Prostate gland (tissue), 2 donors: ENCODE measurements around the gene MAMLD1.

Experiments used
- POLR2A ChIP-seq: fragments of 450-650 bp; IDR thresholded peaks from one replicate; pipeline ENCODE4 v1.6.1; 2016; ENCODE audit warnings: antibody characterized with exemption, mild to moderate bottlenecking
- POLR2AphosphoS5 ChIP-seq: sonication (generic); formaldehyde crosslinking; IDR thresholded peaks from one replicate; pipeline ENCODE4 v1.6.1; 2017; ENCODE audit warnings: antibody characterized with exemption
- TF ChIP-seq, protein P1 (sequence below), 4 experiments: fragments of 200-600 bp in 2 of 4; fragments of 450-650 bp in 2 of 4; sonication (generic) in 2 of 4; IDR thresholded peaks; 1 replicate in 3 of 4; 2 replicates in 1 of 4; pipeline ENCODE4 v1.5.1; 2016 to 2019; ENCODE audit warnings: antibody characterized with exemption in 4 of 4, mild to moderate bottlenecking in 2 of 4, moderate library complexity in 2 of 4

DNA sequence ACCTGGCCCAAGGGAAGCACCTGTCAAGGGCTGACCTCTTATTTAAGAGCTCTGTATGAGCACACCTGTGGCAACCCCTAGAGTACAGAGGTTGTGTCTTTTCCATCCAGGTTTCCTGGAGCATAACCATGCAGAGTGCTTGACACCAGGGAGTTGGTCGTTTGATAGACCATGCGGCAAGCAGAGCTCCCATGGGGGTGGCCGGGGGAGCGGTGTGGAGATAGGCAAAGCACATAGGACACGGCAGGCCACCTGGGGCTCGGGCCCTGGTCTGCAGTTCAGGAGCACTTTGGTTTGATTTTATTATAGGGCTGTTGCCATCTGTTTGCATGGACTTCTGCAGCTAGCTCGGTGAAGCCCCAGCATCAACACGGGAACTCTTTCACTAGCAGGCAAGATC, 110.3 kb downstream of the MAMLD1 start:
- TF ChIP-seq, protein P1, sequence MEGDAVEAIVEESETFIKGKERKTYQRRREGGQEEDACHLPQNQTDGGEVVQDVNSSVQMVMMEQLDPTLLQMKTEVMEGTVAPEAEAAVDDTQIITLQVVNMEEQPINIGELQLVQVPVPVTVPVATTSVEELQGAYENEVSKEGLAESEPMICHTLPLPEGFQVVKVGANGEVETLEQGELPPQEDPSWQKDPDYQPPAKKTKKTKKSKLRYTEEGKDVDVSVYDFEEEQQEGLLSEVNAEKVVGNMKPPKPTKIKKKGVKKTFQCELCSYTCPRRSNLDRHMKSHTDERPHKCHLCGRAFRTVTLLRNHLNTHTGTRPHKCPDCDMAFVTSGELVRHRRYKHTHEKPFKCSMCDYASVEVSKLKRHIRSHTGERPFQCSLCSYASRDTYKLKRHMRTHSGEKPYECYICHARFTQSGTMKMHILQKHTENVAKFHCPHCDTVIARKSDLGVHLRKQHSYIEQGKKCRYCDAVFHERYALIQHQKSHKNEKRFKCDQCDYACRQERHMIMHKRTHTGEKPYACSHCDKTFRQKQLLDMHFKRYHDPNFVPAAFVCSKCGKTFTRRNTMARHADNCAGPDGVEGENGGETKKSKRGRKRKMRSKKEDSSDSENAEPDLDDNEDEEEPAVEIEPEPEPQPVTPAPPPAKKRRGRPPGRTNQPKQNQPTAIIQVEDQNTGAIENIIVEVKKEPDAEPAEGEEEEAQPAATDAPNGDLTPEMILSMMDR (IDR thresholded peaks at IDR 0.05), result no peak
- TF ChIP-seq POLR2A (no peak), POLR2AphosphoS5 (no peak)
